ENCODE data around the gene STAMBP.

STAMBP gene

GRCh38 chr2:73920577-73921545 is 92.1 kb downstream of the STAMBP start:
- DNase-seq (ENCODE audit: low read depth): no peak
- Histone ChIP-seq H3K4me3 (ENCODE audit: low read length) (no peak overlapping the region), H3K4me1 (ENCODE audit: control insufficient read depth, insufficient read depth, low read length) (no peaks in the 10 kb centered on the region), H3K9ac (ENCODE audit: low read length) (no peak overlapping the region), H3K9me3 (ENCODE audit: control insufficient read depth, low read length) (peaks cover 9% of the 10 kb centered on the region), H3K36me3 (ENCODE audit: control insufficient read depth, insufficient read depth, low read length, severe bottlenecking) (no peaks in the 10 kb centered on the region), H3K27me3 (replicated peaks; ENCODE audit: control insufficient read depth, insufficient read depth, low read length) (peaks cover 52% of the 10 kb centered on the region)

GRCh38 chr2:73921581-73921980 is 92.8 kb downstream of the STAMBP start:
- DNase-seq (ENCODE audit: low read depth): no peak
- peaks cover 48% of the 10 kb centered on the region for H3K27me3 ChIP-seq (replicated peaks; ENCODE audit: control insufficient read depth, insufficient read depth, low read length)
- H3K36me3 ChIP-seq (ENCODE audit: control insufficient read depth, insufficient read depth, low read length, severe bottlenecking): no peaks in the 10 kb centered on the region
- H3K9ac ChIP-seq (ENCODE audit: low read length): no peak overlapping the region
- no peak overlapping the region for H3K4me3 ChIP-seq (ENCODE audit: low read length)
- no peaks in the 10 kb centered on the region for H3K4me1 ChIP-seq (ENCODE audit: control insufficient read depth, insufficient read depth, low read length)
- H3K9me3 ChIP-seq (ENCODE audit: control insufficient read depth, low read length): peaks cover 9% of the 10 kb centered on the region

GRCh38 chr2:73922681-73923080 is 93.9 kb downstream of the STAMBP start:
- no peak for DNase-seq (ENCODE audit: low read depth)
- Histone ChIP-seq H3K9me3 (ENCODE audit: control insufficient read depth, low read length) (peaks cover 9% of the 10 kb centered on the region), H3K4me3 (ENCODE audit: low read length) (no peak overlapping the region), H3K9ac (ENCODE audit: low read length) (no peak overlapping the region), H3K36me3 (ENCODE audit: control insufficient read depth, insufficient read depth, low read length, severe bottlenecking) (no peaks in the 10 kb centered on the region), H3K27me3 (replicated peaks; ENCODE audit: control insufficient read depth, insufficient read depth, low read length) (peaks cover 40% of the 10 kb centered on the region), H3K4me1 (ENCODE audit: control insufficient read depth, insufficient read depth, low read length) (peaks cover 5% of the 10 kb centered on the region)

Measured in adipocyte (in vitro differentiated cells).